ENCODE data around the gene TBC1D22A. TPM values are rescaled to one million over a fixed set of nuclear protein-coding genes. Genes with fewer than 3 reads are reported as not detected.
A peak's percentile ranks its signal among the peaks of the same experiment; 100 is the strongest.

The TBC1D22A gene
- total and polyA plus RNA-seq, 4 donors = 4.1 to 12.4 (median 8.4) TPM

- Histone ChIP-seq H3K9me3 (ENCODE audit: control insufficient read depth in 4 of 4, low read length in 3 of 4) (no peaks in the 10 kb centered on the region), H3K4me1 (ENCODE audit: control insufficient read depth in 4 of 4, insufficient read depth in 4 of 4, low read length in 3 of 4) (peaks cover 26 to 82% (median 66%) of the 10 kb centered on the region in 4 donors), H3K4me3 (ENCODE audit: low read depth in 1 of 3, low read length in 3 of 3) (no peak overlapping the region), H3K27me3 (ENCODE audit: control insufficient read depth in 4 of 4, insufficient read depth in 4 of 4, low read length in 3 of 4) (no peaks in the 10 kb centered on the region), H3K36me3 (ENCODE audit: control insufficient read depth in 4 of 4, insufficient read depth in 3 of 4, low read depth in 1 of 4, low read length in 3 of 4) (no peaks in the 10 kb centered on the region), H3K9ac (ENCODE audit: low read depth in 1 of 2, low read length in 2 of 2) (peak overlapping the region; percentile 62 to 78), H3K27ac (ENCODE audit: low read depth in 1 of 2, low read length in 2 of 2) (peak overlapping the region; percentile 84 to 89)
- TF ChIP-seq GABPA (IDR thresholded peaks at IDR 0.05 in 1 of 2, conservative IDR thresholded peaks at IDR 0.05 in 1 of 2) (no peak), CTCF (IDR thresholded peaks at IDR 0.05; ENCODE audit: low read depth, low read length, missing input control) (no peak), JUND (IDR thresholded peaks at IDR 0.05) (no peak), RAD21 (IDR thresholded peaks at IDR 0.05) (no peak), NR2F2 (IDR thresholded peaks at IDR 0.05) (no peak), SP1 (IDR thresholded peaks at IDR 0.05) (no peak)
- WGBS = 54% methylated on average over 14 of the region's 14 CpGs
- DNase-seq (ENCODE audit: low spot score) = no peak
These were observed 30.4 kb upstream of the TBC1D22A start for GRCh38 chr22:46732041-46732379.

GRCh38 chr22:46732513-46732912 is 29.9 kb upstream of the TBC1D22A start:
- Histone ChIP-seq H3K36me3 (ENCODE audit: control insufficient read depth in 4 of 4, insufficient read depth in 3 of 4, low read depth in 1 of 4, low read length in 3 of 4) (no peaks in the 10 kb centered on the region), H3K9ac (ENCODE audit: low read depth in 1 of 2, low read length in 2 of 2) (peak overlapping the region in 1 of 2 donors; percentile 78), H3K9me3 (ENCODE audit: control insufficient read depth in 4 of 4, low read length in 3 of 4) (no peaks in the 10 kb centered on the region), H3K27me3 (ENCODE audit: control insufficient read depth in 4 of 4, insufficient read depth in 4 of 4, low read length in 3 of 4) (no peaks in the 10 kb centered on the region), H3K4me1 (ENCODE audit: control insufficient read depth in 4 of 4, insufficient read depth in 4 of 4, low read length in 3 of 4) (peaks cover 22 to 79% (median 63%) of the 10 kb centered on the region in 4 donors), H3K27ac (ENCODE audit: low read depth in 1 of 2, low read length in 2 of 2) (peak overlapping the region; percentile 84 to 89), H3K4me3 (ENCODE audit: low read depth in 1 of 3, low read length in 3 of 3) (no peak overlapping the region)
- TF ChIP-seq ATF3 (IDR thresholded peaks at IDR 0.05) (no peak), TAF1 (conservative IDR thresholded peaks at IDR 0.05) (no peak), FOXA2 (IDR thresholded peaks at IDR 0.05) (no peak), CTCF (IDR thresholded peaks at IDR 0.05; ENCODE audit: low read depth, low read length, missing input control) (no peak), ZBTB33 (IDR thresholded peaks at IDR 0.05) (no peak), YY1 (IDR thresholded peaks at IDR 0.05) (no peak), MAX (IDR thresholded peaks at IDR 0.05) (no peak), RAD21 (IDR thresholded peaks at IDR 0.05) (no peak), REST (IDR thresholded peaks at IDR 0.05) (no peak), SP1 (IDR thresholded peaks at IDR 0.05) (no peak), HNF4G (IDR thresholded peaks at IDR 0.05) (no peak), JUND (IDR thresholded peaks at IDR 0.05) (no peak), EGR1 (IDR thresholded peaks at IDR 0.05; ENCODE audit: low read depth in 2 of 2) (no peak), NR2F2 (IDR thresholded peaks at IDR 0.05) (no peak), FOXA1 (IDR thresholded peaks at IDR 0.05) (no peak), GABPA (IDR thresholded peaks at IDR 0.05 in 1 of 2, conservative IDR thresholded peaks at IDR 0.05 in 1 of 2) (no peak), RXRA (IDR thresholded peaks at IDR 0.05) (no peak), HNF4A (conservative IDR thresholded peaks at IDR 0.05) (no peak)
- DNase-seq (ENCODE audit: low spot score) = no peak
- WGBS = 72% methylated on average over 7 of the region's 7 CpGs
